Liver (tissue), 3 donors: Measurements from ENCODE around the gene KRTAP10-3.

Experiments used
- ATF3 ChIP-seq: IDR thresholded peaks from 2 replicates; pipeline ENCODE4 v1.6.1; 2016; ENCODE audit warnings: antibody characterized with exemption
- CTCF ChIP-seq: fragments of 150-350 bp; IDR thresholded peaks from 2 replicates; pipeline ENCODE4 v1.5.1; 2017; ENCODE audit warnings: improper control_type of control experiment, low read depth, low read length; ENCODE audit not compliant: missing input control
- EGR1 ChIP-seq, 2 donors: IDR thresholded peaks; 2 replicates each; pipeline ENCODE4 v1.6.1; 2016 to 2018; ENCODE audit warnings: antibody characterized with exemption in 2 of 2, low read depth in 2 of 2
- GABPA ChIP-seq, 2 donors: IDR thresholded peaks in 1 of 2; conservative IDR thresholded peaks in 1 of 2; 2 replicates each; pipeline ENCODE4 v1.6.1; 2016; ENCODE audit warnings: antibody characterized with exemption in 2 of 2, mild to moderate bottlenecking in 1 of 2, moderate library complexity in 1 of 2
- JUND ChIP-seq, 2 donors: IDR thresholded peaks; 2 replicates each; pipeline ENCODE4 v1.6.1; 2016; ENCODE audit warnings: antibody characterized with exemption in 2 of 2
- RAD21 ChIP-seq, 2 donors: IDR thresholded peaks; 2 replicates each; pipeline ENCODE4 v1.6.1; 2016; ENCODE audit warnings: antibody characterized with exemption in 2 of 2, mild to moderate bottlenecking in 2 of 2
- REST ChIP-seq: IDR thresholded peaks from 2 replicates; pipeline ENCODE4 v1.6.1; 2016; ENCODE audit warnings: antibody characterized with exemption, mild to moderate bottlenecking
- TAF1 ChIP-seq: conservative IDR thresholded peaks from 2 replicates; pipeline ENCODE4 v1.6.1; 2016; ENCODE audit warnings: antibody characterized with exemption, mild to moderate bottlenecking
- YY1 ChIP-seq: IDR thresholded peaks from 2 replicates; pipeline ENCODE4 v1.6.1; 2016; ENCODE audit warnings: antibody characterized with exemption, mild to moderate bottlenecking
- ZBTB33 ChIP-seq: IDR thresholded peaks from 2 replicates; pipeline ENCODE4 v1.6.1; 2016; ENCODE audit warnings: antibody characterized with exemption
- donor health status: healthy.
- donor health status: healthy.

GRCh38 chr21:44579833-44580144 lies 21.2 kb upstream of the KRTAP10-3 start:
- TF ChIP-seq CTCF (no peak), ZBTB33 (no peak), REST (no peak), YY1 (no peak), GABPA (IDR thresholded peaks at IDR 0.05 in 1 of 2, conservative IDR thresholded peaks at IDR 0.05 in 1 of 2) (no peak), TAF1 (no peak), JUND (IDR thresholded peaks at IDR 0.05) (no peak), EGR1 (IDR thresholded peaks at IDR 0.05; ENCODE audit: low read depth in 2 of 2) (no peak), ATF3 (no peak), RAD21 (IDR thresholded peaks at IDR 0.05) (no peak)
